PFSK-1 (cell line): ENCODE data around the gene C3orf18.

Source experiments
- FOXP2 ChIP-seq: optimal IDR thresholded peaks from 2 replicates; pipeline ENCODE3; 2011; ENCODE audit warnings: borderline replicate concordance, control low read depth, inconsistent platforms; ENCODE audit not compliant: insufficient read depth; ENCODE audit errors: extremely low read length, extremely low read depth
- POLR2AphosphoS5 ChIP-seq: IDR thresholded peaks from 2 replicates; pipeline ENCODE4 v1.6.1; 2012; ENCODE audit warnings: low read depth, mild to moderate bottlenecking, control low read depth, low read length, moderate library complexity
- SIN3A ChIP-seq: IDR thresholded peaks from 2 replicates; pipeline ENCODE4 v1.6.1; 2012; ENCODE audit warnings: mild to moderate bottlenecking, low read length, moderate library complexity, borderline replicate concordance; ENCODE audit not compliant: insufficient read depth
- TAF1 ChIP-seq: IDR thresholded peaks from 2 replicates; pipeline ENCODE4 v1.6.1; 2012; ENCODE audit warnings: low read length, control low read depth, borderline replicate concordance; ENCODE audit not compliant: insufficient read depth
- TF ChIP-seq, protein P1 (sequence below), 2 experiments: IDR thresholded peaks; 2 replicates each; pipeline versions ENCODE4 v1.6.1 to v1.8.0; 2011 to 2012; ENCODE audit warnings: low read depth in 2 of 2, low read length in 2 of 2, control low read depth in 1 of 2, inconsistent platforms in 1 of 2, mild to moderate bottlenecking in 1 of 2, moderate library complexity in 1 of 2; ENCODE audit not compliant: insufficient read depth in 1 of 2

Gene C3orf18

DNA sequence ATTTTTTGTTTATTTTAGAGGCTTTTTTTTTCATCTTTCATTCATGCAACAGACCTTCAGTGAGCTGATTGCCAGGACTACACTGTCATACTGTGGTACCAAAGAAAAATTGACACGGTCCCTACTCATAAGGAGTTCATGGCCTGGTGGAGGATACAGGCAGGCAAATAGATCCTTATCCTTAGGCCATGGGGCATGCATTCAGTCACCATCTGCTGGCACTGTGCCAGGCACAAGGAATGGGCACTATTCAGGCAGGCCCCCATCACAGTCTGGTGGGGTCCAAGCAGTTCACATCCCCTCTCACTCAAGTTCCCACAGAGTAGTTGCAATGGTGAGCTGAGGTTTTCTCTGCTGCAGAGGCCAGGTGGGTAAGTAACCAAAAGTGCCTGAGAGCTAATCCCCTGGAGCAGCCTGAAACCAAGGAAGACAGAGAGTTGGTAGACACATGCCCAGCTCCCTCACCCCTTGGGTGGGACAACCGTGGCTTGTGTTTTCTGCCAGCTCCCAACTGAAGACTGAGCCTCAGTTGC lies 26.8 kb upstream of the C3orf18 start:
- no peak for TF ChIP-seq TAF1
- TF ChIP-seq, protein P1, sequence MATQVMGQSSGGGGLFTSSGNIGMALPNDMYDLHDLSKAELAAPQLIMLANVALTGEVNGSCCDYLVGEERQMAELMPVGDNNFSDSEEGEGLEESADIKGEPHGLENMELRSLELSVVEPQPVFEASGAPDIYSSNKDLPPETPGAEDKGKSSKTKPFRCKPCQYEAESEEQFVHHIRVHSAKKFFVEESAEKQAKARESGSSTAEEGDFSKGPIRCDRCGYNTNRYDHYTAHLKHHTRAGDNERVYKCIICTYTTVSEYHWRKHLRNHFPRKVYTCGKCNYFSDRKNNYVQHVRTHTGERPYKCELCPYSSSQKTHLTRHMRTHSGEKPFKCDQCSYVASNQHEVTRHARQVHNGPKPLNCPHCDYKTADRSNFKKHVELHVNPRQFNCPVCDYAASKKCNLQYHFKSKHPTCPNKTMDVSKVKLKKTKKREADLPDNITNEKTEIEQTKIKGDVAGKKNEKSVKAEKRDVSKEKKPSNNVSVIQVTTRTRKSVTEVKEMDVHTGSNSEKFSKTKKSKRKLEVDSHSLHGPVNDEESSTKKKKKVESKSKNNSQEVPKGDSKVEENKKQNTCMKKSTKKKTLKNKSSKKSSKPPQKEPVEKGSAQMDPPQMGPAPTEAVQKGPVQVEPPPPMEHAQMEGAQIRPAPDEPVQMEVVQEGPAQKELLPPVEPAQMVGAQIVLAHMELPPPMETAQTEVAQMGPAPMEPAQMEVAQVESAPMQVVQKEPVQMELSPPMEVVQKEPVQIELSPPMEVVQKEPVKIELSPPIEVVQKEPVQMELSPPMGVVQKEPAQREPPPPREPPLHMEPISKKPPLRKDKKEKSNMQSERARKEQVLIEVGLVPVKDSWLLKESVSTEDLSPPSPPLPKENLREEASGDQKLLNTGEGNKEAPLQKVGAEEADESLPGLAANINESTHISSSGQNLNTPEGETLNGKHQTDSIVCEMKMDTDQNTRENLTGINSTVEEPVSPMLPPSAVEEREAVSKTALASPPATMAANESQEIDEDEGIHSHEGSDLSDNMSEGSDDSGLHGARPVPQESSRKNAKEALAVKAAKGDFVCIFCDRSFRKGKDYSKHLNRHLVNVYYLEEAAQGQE (IDR thresholded peaks at IDR 0.05; ENCODE audit: insufficient read depth in 1 of 2, low read depth in 2 of 2, low read length in 2 of 2) = no peak
- no peak for TF ChIP-seq POLR2AphosphoS5
- no peak for TF ChIP-seq SIN3A
- TF ChIP-seq FOXP2 = no peak

DNA sequence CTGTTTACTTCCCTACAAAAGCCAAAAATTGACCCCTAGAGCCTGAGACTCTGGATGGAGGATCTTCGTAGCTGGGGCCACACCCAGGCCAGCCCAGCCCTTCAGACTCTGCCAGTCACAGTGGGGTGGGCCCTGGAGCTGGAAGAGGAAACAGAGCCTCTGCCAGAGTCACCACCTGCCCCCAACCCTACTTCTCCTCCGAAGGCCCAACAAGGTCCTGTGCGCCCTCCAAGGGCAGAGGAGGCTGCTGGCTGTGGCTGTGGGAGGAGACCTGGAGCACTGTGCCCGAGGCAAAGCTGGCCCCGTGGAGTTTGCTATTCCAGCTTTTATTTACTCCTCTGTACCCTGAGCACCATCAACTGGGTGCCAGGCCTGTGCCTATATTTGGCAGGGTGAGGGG lies 25.0 kb upstream of the C3orf18 start:
- no peak for TF ChIP-seq SIN3A
- TF ChIP-seq, protein P1 (IDR thresholded peaks at IDR 0.05; ENCODE audit: insufficient read depth in 1 of 2, low read depth in 2 of 2, low read length in 2 of 2) = no peak
- no peak for TF ChIP-seq POLR2AphosphoS5
- no peak for TF ChIP-seq FOXP2
- TF ChIP-seq TAF1 = no peak

DNA sequence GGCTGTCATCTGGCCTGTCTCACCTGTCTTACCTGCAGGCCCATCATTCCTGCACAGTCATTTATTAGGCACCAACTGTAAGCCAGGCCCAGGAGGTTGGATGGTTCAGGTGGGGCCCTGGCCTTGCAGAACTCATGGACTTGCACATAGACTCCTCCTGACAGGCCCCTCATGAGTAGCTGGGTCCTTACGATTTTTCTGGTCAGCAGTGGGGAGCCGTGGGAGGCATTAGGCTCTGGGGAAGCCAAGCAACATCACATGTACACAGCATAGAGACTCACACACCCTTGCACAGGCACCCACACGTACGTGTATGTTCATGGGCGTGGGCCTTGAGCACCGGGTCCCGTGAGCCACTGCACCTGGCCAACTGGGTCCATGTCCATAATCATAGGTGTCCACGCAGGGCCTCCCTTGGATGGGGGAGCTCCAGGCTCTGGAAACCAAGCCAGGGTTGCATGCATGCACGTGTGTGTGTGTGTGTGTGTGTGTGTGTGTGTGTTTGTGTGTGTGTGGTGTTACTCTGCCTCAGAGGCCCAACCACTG lies 23.7 kb upstream of the C3orf18 start:
- TF ChIP-seq FOXP2 = no peak
- TF ChIP-seq SIN3A = no peak
- TF ChIP-seq POLR2AphosphoS5 = no peak
- TF ChIP-seq TAF1 = no peak
- TF ChIP-seq, protein P1 (IDR thresholded peaks at IDR 0.05; ENCODE audit: insufficient read depth in 1 of 2, low read depth in 2 of 2, low read length in 2 of 2) = no peak

DNA sequence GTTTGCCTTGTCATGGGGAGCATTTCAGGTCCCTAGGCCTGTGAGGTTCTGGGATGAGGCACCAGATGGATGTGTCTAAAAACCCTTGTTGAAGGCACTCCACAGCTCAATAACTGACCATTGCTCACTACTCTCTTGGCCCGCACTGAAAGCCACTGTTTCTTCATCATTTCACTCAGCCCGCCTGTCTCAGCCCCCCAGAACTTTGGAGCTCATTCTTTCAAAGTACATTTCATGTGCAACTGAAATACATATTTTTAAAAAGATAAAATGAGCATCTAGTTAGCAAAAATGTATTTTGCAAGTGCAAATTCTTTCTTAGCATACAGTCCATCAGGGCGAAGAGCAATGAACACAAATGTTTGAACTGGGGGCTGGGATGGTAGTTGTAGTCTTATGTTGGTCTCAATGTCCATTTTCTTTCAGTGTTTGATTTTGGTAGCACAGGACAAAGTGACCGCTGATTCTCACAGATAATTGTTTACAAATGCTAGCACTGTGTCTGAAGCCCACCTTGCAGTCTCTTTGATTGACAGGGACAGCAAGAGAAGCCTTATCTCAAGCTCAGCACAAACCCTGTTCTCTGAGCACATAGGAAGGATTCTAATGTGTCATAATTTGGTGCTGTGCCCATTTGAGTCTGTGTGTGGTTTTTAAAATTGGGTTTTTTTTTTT lies 21.3 kb upstream of the C3orf18 start:
- TF ChIP-seq SIN3A = no peak
- TF ChIP-seq FOXP2 = no peak
- no peak for TF ChIP-seq TAF1
- no peak for TF ChIP-seq POLR2AphosphoS5
- TF ChIP-seq, protein P1 (IDR thresholded peaks at IDR 0.05; ENCODE audit: insufficient read depth in 1 of 2, low read depth in 2 of 2, low read length in 2 of 2) = no peak
